ENCODE data around the gene PLEKHM3. TPM values are rescaled to one million over a fixed set of nuclear protein-coding genes. Genes with fewer than 3 reads are reported as not detected.

Gene PLEKHM3
- total and polyA plus RNA-seq, 2 of the 13 experiments (the other 11 are each of a cell fraction or from before 2014, with no cell fraction given), result 4.5 to 4.7 TPM

DNA sequence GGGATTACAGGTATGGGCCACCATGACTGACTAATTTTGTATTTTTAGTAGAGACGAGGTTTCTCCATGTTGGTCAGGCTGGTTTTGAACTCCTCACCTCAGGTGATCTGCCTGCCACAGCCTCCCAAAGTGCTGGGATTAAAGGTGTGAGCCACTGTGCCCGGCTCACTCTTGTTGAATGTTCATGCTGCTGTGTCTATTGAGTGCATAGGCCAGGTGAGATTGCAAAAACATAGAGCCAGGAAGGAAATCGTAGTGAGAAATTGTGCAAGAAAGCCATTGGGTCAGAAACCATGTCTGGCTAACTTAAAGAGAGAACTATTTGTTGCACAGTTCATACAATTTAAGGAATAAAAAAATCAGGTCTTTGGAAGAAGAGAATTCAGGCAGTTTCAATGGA is 210.1 kb downstream of the PLEKHM3 start (continued):
- TF ChIP-seq, protein P1, sequence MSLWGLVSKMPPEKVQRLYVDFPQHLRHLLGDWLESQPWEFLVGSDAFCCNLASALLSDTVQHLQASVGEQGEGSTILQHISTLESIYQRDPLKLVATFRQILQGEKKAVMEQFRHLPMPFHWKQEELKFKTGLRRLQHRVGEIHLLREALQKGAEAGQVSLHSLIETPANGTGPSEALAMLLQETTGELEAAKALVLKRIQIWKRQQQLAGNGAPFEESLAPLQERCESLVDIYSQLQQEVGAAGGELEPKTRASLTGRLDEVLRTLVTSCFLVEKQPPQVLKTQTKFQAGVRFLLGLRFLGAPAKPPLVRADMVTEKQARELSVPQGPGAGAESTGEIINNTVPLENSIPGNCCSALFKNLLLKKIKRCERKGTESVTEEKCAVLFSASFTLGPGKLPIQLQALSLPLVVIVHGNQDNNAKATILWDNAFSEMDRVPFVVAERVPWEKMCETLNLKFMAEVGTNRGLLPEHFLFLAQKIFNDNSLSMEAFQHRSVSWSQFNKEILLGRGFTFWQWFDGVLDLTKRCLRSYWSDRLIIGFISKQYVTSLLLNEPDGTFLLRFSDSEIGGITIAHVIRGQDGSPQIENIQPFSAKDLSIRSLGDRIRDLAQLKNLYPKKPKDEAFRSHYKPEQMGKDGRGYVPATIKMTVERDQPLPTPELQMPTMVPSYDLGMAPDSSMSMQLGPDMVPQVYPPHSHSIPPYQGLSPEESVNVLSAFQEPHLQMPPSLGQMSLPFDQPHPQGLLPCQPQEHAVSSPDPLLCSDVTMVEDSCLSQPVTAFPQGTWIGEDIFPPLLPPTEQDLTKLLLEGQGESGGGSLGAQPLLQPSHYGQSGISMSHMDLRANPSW (CRISPR knock-in tag; IDR thresholded peaks at IDR 0.05; ENCODE audit: borderline replicate concordance), result no peak
- no peak for TF ChIP-seq PTBP1 (IDR thresholded peaks at IDR 0.05; ENCODE audit: low read depth, low read length, poor library complexity, severe bottlenecking)
- TF ChIP-seq U2AF1 (optimal IDR thresholded peaks at IDR 0.05; ENCODE audit: low read depth, low read length), result no peak
- TF ChIP-seq ZNF383 (CRISPR knock-in tag; IDR thresholded peaks at IDR 0.05; ENCODE audit: borderline replicate concordance), result no peak
- TF ChIP-seq, protein P2, sequence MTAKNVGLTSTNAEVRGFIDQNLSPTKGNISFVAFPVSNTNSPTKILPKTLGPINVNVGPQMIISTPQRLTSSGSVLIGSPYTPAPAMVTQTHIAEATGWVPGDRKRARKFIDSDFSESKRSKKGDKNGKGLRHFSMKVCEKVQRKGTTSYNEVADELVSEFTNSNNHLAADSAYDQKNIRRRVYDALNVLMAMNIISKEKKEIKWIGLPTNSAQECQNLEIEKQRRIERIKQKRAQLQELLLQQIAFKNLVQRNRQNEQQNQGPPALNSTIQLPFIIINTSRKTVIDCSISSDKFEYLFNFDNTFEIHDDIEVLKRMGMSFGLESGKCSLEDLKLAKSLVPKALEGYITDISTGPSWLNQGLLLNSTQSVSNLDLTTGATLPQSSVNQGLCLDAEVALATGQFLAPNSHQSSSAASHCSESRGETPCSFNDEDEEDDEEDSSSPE (CRISPR knock-in tag; IDR thresholded peaks at IDR 0.05), result no peak
- no peak for TF ChIP-seq TBX3 (IDR thresholded peaks at IDR 0.05; ENCODE audit: borderline replicate concordance)
- TF ChIP-seq, protein P3, sequence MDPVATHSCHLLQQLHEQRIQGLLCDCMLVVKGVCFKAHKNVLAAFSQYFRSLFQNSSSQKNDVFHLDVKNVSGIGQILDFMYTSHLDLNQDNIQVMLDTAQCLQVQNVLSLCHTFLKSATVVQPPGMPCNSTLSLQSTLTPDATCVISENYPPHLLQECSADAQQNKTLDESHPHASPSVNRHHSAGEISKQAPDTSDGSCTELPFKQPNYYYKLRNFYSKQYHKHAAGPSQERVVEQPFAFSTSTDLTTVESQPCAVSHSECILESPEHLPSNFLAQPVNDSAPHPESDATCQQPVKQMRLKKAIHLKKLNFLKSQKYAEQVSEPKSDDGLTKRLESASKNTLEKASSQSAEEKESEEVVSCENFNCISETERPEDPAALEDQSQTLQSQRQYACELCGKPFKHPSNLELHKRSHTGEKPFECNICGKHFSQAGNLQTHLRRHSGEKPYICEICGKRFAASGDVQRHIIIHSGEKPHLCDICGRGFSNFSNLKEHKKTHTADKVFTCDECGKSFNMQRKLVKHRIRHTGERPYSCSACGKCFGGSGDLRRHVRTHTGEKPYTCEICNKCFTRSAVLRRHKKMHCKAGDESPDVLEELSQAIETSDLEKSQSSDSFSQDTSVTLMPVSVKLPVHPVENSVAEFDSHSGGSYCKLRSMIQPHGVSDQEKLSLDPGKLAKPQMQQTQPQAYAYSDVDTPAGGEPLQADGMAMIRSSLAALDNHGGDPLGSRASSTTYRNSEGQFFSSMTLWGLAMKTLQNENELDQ (CRISPR knock-in tag; IDR thresholded peaks at IDR 0.05; ENCODE audit: borderline replicate concordance), result no peak
- no peak for TF ChIP-seq RNF2 (conservative IDR thresholded peaks at IDR 0.05; ENCODE audit: low read depth)
- TF ChIP-seq ZNF251 (CRISPR knock-in tag; IDR thresholded peaks at IDR 0.05), result no peak
- TF ChIP-seq, protein P4, sequence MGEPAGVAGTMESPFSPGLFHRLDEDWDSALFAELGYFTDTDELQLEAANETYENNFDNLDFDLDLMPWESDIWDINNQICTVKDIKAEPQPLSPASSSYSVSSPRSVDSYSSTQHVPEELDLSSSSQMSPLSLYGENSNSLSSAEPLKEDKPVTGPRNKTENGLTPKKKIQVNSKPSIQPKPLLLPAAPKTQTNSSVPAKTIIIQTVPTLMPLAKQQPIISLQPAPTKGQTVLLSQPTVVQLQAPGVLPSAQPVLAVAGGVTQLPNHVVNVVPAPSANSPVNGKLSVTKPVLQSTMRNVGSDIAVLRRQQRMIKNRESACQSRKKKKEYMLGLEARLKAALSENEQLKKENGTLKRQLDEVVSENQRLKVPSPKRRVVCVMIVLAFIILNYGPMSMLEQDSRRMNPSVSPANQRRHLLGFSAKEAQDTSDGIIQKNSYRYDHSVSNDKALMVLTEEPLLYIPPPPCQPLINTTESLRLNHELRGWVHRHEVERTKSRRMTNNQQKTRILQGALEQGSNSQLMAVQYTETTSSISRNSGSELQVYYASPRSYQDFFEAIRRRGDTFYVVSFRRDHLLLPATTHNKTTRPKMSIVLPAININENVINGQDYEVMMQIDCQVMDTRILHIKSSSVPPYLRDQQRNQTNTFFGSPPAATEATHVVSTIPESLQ (CRISPR knock-in tag; conservative IDR thresholded peaks at IDR 0.05), result no peak
- TF ChIP-seq ZNF292 (CRISPR knock-in tag; IDR thresholded peaks at IDR 0.05; ENCODE audit: borderline replicate concordance, low read depth), result peak; percentile 81
- TF ChIP-seq GABPB1 (CRISPR knock-in tag; IDR thresholded peaks at IDR 0.05), result peak; percentile 41; the same call in 1 of the 2 replicates
- TF ChIP-seq, protein P5, sequence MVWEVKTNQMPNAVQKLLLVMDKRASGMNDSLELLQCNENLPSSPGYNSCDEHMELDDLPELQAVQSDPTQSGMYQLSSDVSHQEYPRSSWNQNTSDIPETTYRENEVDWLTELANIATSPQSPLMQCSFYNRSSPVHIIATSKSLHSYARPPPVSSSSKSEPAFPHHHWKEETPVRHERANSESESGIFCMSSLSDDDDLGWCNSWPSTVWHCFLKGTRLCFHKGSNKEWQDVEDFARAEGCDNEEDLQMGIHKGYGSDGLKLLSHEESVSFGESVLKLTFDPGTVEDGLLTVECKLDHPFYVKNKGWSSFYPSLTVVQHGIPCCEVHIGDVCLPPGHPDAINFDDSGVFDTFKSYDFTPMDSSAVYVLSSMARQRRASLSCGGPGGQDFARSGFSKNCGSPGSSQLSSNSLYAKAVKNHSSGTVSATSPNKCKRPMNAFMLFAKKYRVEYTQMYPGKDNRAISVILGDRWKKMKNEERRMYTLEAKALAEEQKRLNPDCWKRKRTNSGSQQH (CRISPR knock-in tag; IDR thresholded peaks at IDR 0.05; ENCODE audit: low read depth), result no peak
- no peak for TF ChIP-seq ZNF256 (CRISPR knock-in tag; conservative IDR thresholded peaks at IDR 0.05)
- TF ChIP-seq, protein P6, sequence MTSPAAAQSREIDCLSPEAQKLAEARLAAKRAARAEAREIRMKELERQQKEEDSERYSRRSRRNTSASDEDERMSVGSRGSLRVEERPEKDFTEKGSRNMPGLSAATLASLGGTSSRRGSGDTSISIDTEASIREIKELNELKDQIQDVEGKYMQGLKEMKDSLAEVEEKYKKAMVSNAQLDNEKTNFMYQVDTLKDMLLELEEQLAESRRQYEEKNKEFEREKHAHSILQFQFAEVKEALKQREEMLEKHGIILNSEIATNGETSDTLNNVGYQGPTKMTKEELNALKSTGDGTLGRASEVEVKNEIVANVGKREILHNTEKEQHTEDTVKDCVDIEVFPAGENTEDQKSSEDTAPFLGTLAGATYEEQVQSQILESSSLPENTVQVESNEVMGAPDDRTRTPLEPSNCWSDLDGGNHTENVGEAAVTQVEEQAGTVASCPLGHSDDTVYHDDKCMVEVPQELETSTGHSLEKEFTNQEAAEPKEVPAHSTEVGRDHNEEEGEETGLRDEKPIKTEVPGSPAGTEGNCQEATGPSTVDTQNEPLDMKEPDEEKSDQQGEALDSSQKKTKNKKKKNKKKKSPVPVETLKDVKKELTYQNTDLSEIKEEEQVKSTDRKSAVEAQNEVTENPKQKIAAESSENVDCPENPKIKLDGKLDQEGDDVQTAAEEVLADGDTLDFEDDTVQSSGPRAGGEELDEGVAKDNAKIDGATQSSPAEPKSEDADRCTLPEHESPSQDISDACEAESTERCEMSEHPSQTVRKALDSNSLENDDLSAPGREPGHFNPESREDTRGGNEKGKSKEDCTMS (CRISPR knock-in tag; conservative IDR thresholded peaks at IDR 0.05), result no peak
- no peak for TF ChIP-seq KLF9 (CRISPR knock-in tag; IDR thresholded peaks at IDR 0.05; ENCODE audit: low read depth)
- TF ChIP-seq MEIS1 (CRISPR knock-in tag; IDR thresholded peaks at IDR 0.05; ENCODE audit: borderline replicate concordance), result no peak
- no peak for TF ChIP-seq ZNF138 (CRISPR knock-in tag; IDR thresholded peaks at IDR 0.05; ENCODE audit: low read depth)

Measured in HepG2 (cell line).